GM12875 (cell line): ENCODE measurements around the gene PDZRN3.

Source experiments
- H3K4me3 ChIP-seq: one replicate; pipeline ENCODE4 v1.5.1; 2011; ENCODE audit warnings: low read depth, low read length, control low read depth
- CTCF ChIP-seq: IDR thresholded peaks from 2 replicates; pipeline ENCODE4 v1.5.1; 2011; ENCODE audit warnings: low read depth, mild to moderate bottlenecking, control low read depth, inconsistent platforms, low read length, moderate library complexity, borderline replicate concordance; ENCODE audit not compliant: insufficient read depth

Gene PDZRN3

GRCh38 chr3:73604451-73604850 lies 20.3 kb downstream of the PDZRN3 start:
- H3K4me3 ChIP-seq = no peak overlapping the region
- TF ChIP-seq CTCF = no peak

GRCh38 chr3:73603762-73604171 lies 21.0 kb downstream of the PDZRN3 start:
- no peak overlapping the region for H3K4me3 ChIP-seq
- no peak for TF ChIP-seq CTCF

- no peak for TF ChIP-seq CTCF
- no peak overlapping the region for H3K4me3 ChIP-seq
Observed at GRCh38 chr3:73602170-73602569, 22.6 kb downstream of the PDZRN3 start.

- no peak for TF ChIP-seq CTCF
- no peak overlapping the region for H3K4me3 ChIP-seq
Observed at GRCh38 chr3:73601481-73601880, 23.3 kb downstream of the PDZRN3 start.

GRCh38 chr3:73601011-73601410 lies 23.7 kb downstream of the PDZRN3 start:
- TF ChIP-seq CTCF = no peak

GRCh38 chr3:73600293-73600938 lies 24.3 kb downstream of the PDZRN3 start:
- no peak overlapping the region for H3K4me3 ChIP-seq

More at GRCh38 chr3:73601011-73601410, 23.7 kb downstream of the PDZRN3 start:
- no peak overlapping the region for H3K4me3 ChIP-seq

More at GRCh38 chr3:73600293-73600938, 24.3 kb downstream of the PDZRN3 start:
- TF ChIP-seq CTCF = no peak
